Endothelial cell of umbilical vein (primary cell): ENCODE data around the gene HBA2. TPM values are rescaled to one million over a fixed set of nuclear protein-coding genes. Genes with fewer than 3 reads are reported as not detected.

Experiments
- BruUV-seq: library from RNA; stranded (reverse); fragments of 400-500 nt; replicated peaks from 2 replicates; lab custom pipeline; 2021; lab: Mats Ljungman, UMichigan
- CTCF ChIA-PET: fragments of 300-600, 350-600 bp; sonication (Branson Sonifier 250); formaldehyde crosslinking; loops from one replicate; lab custom pipeline; 2021; ENCODE audit warnings: antibody characterized with exemption, inconsistent platforms; lab: Charles Lee
- POLR2A ChIA-PET: fragments of 300-600, 350-600 bp; sonication (Branson Sonifier 250); formaldehyde crosslinking; loops from one replicate; lab custom pipeline; 2021; ENCODE audit warnings: antibody characterized with exemption, inconsistent platforms; lab: Charles Lee
- DNase-seq: peaks from one replicate; pipeline ENCODE4 v3.0.0-alpha.2; 2011; ENCODE audit warnings: low read depth, low spot score
- FAIRE-seq: peaks from 2 replicates; lab custom pipeline; 2011; peaks lifted over from hg19 to GRCh38; lab: Jason Lieb, UNC
- H2AFZ ChIP-seq: 2 replicates; pipeline ENCODE4 v1.6.0; 2012; ENCODE audit warnings: low read depth, low read length, control low read depth, inconsistent platforms
- H3K27ac ChIP-seq: 2 replicates; pipeline ENCODE4 v1.5.1; 2011; ENCODE audit warnings: low read depth, mild to moderate bottlenecking, control low read depth, low read length, moderate library complexity; ENCODE audit not compliant: insufficient read depth
- H3K27me3 ChIP-seq, 2 experiments: 2 replicates each; pipeline versions ENCODE4 v1.6.0 to v1.6.1; 2011; ENCODE audit warnings: low read length in 2 of 2, mixed read lengths in 1 of 2; ENCODE audit not compliant: control insufficient read depth in 2 of 2, insufficient read depth in 2 of 2
- H3K36me3 ChIP-seq, 2 experiments: 2 replicates in 1 of 2; 3 replicates in 1 of 2; pipeline ENCODE4 v1.5.1; 2011; ENCODE audit warnings: low read length in 2 of 2, mild to moderate bottlenecking in 1 of 2, moderate library complexity in 1 of 2; ENCODE audit not compliant: control insufficient read depth in 2 of 2, insufficient read depth in 2 of 2; ENCODE audit errors: extremely low read depth in 1 of 2
- H3K4me1 ChIP-seq: 3 replicates; pipeline ENCODE4 v1.5.1; 2011; ENCODE audit warnings: mild to moderate bottlenecking, low read length; ENCODE audit not compliant: control insufficient read depth, insufficient read depth; ENCODE audit errors: extremely low read depth
- H3K4me2 ChIP-seq: 2 replicates; pipeline ENCODE4 v1.6.1; 2011; ENCODE audit warnings: low read length, control low read depth, mixed read lengths; ENCODE audit not compliant: insufficient read depth
- H3K4me3 ChIP-seq, 3 experiments: fragments of 200-600 bp in 1 of 3; sonication (generic), shearing (Covaris generic) in 1 of 3; replicated peaks in 1 of 3; 2 replicates each; pipeline ENCODE4 v1.5.1; 2011 to 2016; ENCODE audit warnings: control low read depth in 3 of 3, low read length in 3 of 3, mild to moderate bottlenecking in 2 of 3, inconsistent platforms in 1 of 3, low read depth in 1 of 3, moderate library complexity in 1 of 3; ENCODE audit not compliant: insufficient read depth in 1 of 3
- H3K79me2 ChIP-seq: 2 replicates; pipeline ENCODE4 v1.6.0; 2012; ENCODE audit warnings: low read length, inconsistent platforms; ENCODE audit not compliant: control insufficient read depth, insufficient read depth
- H3K9ac ChIP-seq: replicated peaks from 2 replicates; pipeline ENCODE3; 2011; ENCODE audit warnings: low read length, control low read depth; ENCODE audit not compliant: insufficient read depth; ENCODE audit errors: extremely low read depth
- H3K9me1 ChIP-seq: replicated peaks from 3 replicates; pipeline ENCODE4 v1.6.0; 2011; ENCODE audit warnings: mild to moderate bottlenecking, low read length; ENCODE audit not compliant: control insufficient read depth, insufficient read depth; ENCODE audit errors: extremely low read depth
- H3K9me3 ChIP-seq: replicated peaks from 2 replicates; pipeline ENCODE4 v1.5.1; 2012; ENCODE audit warnings: low read length, inconsistent platforms; ENCODE audit not compliant: control insufficient read depth, insufficient read depth
- H4K20me1 ChIP-seq: replicated peaks from 2 replicates; pipeline ENCODE3; 2011; ENCODE audit warnings: mild to moderate bottlenecking, low read length; ENCODE audit not compliant: control insufficient read depth, insufficient read depth; ENCODE audit errors: extremely low read depth
- CTCF ChIP-seq, 2 donors: IDR thresholded peaks; 1 replicate in 1 of 2; 2 replicates in 1 of 2; pipeline ENCODE4 v1.5.1; 2011; ENCODE audit warnings: low read length in 2 of 2, mild to moderate bottlenecking in 2 of 2, moderate library complexity in 2 of 2, control low read depth in 1 of 2, inconsistent platforms in 1 of 2, low read depth in 1 of 2; ENCODE audit not compliant: insufficient read depth in 1 of 2; ENCODE audit errors: extremely low read depth in 1 of 2
- EZH2 ChIP-seq: IDR thresholded peaks from 2 replicates; pipeline ENCODE4 v1.6.1; 2012; ENCODE audit warnings: borderline replicate concordance, low read depth, mild to moderate bottlenecking, moderate library complexity, low read length, inconsistent platforms; ENCODE audit not compliant: severe bottlenecking
- FOS ChIP-seq: IDR thresholded peaks from 2 replicates; pipeline ENCODE4 v1.6.1; 2011; ENCODE audit warnings: mild to moderate bottlenecking, low read length, moderate library complexity, borderline replicate concordance; ENCODE audit not compliant: insufficient read depth
- GATA2 ChIP-seq: IDR thresholded peaks from 2 replicates; pipeline ENCODE4 v1.7.0; 2011; ENCODE audit warnings: low read depth, mild to moderate bottlenecking, moderate library complexity, mixed read lengths, low read length; ENCODE audit not compliant: insufficient read length, insufficient read depth
- JUN ChIP-seq: IDR thresholded peaks from 2 replicates; pipeline ENCODE4 v1.6.1; 2011; ENCODE audit warnings: borderline replicate concordance, low read depth; ENCODE audit not compliant: insufficient read length, insufficient read depth
- MYC ChIP-seq: IDR thresholded peaks from one replicate; pipeline ENCODE4 v1.6.1; 2011; ENCODE audit warnings: mild to moderate bottlenecking, low read depth, low read length
- POLR2A ChIP-seq: IDR thresholded peaks from 2 replicates; pipeline ENCODE4 v1.6.1; 2012; ENCODE audit warnings: low read depth, mild to moderate bottlenecking, control low read depth, low read length
- POLR2AphosphoS5 ChIP-seq: IDR thresholded peaks from 2 replicates; pipeline ENCODE4 v1.6.1; 2012; ENCODE audit warnings: low read depth, mild to moderate bottlenecking, control low read depth, low read length, moderate library complexity; ENCODE audit not compliant: insufficient read depth
- dilution Hi-C: fragments of 300-500 bp; cut with MboI; formaldehyde crosslinking; loops from one replicate; pipeline ENCODE4 v1.15.0; 2019; ENCODE audit warnings: low sequenced_read_pairs; ENCODE audit not compliant: extremely low pct_ligation_motif_present
- intact Hi-C: fragments of 100-400 bp; cut with micrococcal nuclease; formaldehyde crosslinking; loops from one replicate; pipeline ENCODE4 v1.10.0; 2022
- polyA plus RNA-seq, 4 experiments: library from polyadenylated mRNA; depleted of rRNA in 3 of 4; stranded (reverse) in 3 of 4; unstranded in 1 of 4; fragments of >200 nt; gene quantifications; 2 replicates each; pipeline versions ENCODE4 v1.2.1 to v1.2.3, GENCODE V29; 2011 to 2012; ENCODE audit warnings: missing spikeins in 1 of 4
- total RNA-seq: library from RNA; stranded (reverse); gene quantifications from 2 replicates; pipeline ENCODE4 v1.2.3, GENCODE V29; 2021
- TF ChIP-seq, protein P1 (sequence below): IDR thresholded peaks from 2 replicates; pipeline ENCODE4 v1.6.1; 2011; ENCODE audit not compliant: insufficient read depth, insufficient read length

The HBA2 gene
- total and polyA plus RNA-seq, 2 donors (not counting 3 experiments of a cell fraction or from before 2014, with no cell fraction given) = not detected

DNA sequence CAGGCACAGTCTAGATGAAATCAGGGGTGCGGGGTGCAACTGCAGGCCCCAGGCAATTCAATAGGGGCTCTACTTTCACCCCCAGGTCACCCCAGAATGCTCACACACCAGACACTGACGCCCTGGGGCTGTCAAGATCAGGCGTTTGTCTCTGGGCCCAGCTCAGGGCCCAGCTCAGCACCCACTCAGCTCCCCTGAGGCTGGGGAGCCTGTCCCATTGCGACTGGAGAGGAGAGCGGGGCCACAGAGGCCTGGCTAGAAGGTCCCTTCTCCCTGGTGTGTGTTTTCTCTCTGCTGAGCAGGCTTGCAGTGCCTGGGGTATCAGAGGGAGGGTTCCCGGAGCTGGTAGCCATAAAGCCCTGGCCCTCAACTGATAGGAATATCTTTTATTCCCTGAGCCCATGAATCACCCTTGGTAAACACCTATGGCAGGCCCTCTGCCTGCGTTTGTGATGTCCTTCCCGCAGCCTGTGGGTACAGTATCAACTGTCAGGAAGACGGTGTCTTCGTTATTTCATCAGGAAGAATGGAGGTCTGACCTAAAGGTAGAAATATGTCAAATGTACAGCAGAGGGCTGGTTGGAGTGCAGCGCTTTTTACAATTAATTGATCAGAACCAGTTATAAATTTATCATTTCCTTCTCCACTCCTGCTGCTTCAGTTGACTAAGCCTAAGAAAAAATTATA lies 5.4 kb downstream of the HBA2 start:
- DNase-seq (no peak), FAIRE-seq (no peak)
- dilution Hi-C loops (no loop called here), intact Hi-C loops (no loop called here)
- H3K4me1 ChIP-seq = peaks cover 5% of the 10 kb centered on the region
- no peak overlapping the region for H3K4me2 ChIP-seq
- no peak overlapping the region for H3K27ac ChIP-seq
- no peak overlapping the region for H3K9ac ChIP-seq
- H2AFZ ChIP-seq = no peak overlapping the region
- H3K4me3 ChIP-seq = no peak overlapping the region
- peaks cover 38 to 41% of the 10 kb centered on the region in 2 experiments for H3K27me3 ChIP-seq
- no peaks in the 10 kb centered on the region for H3K79me2 ChIP-seq
- no peaks in the 10 kb centered on the region for H3K9me1 ChIP-seq
- H3K36me3 ChIP-seq = no peaks in the 10 kb centered on the region
- ChIA-PET POLR2A (no interaction called here), CTCF (interaction anchor here (0.6 to 2.3 kb wide), 3 partner anchors 71 to 184 kb away, joined by 4 to 11 read pairs (median 4); no protein-coding TSS in a partner anchor)
- H3K9me3 ChIP-seq = no peaks in the 10 kb centered on the region
- BruUV-seq = no TSS peak
- H4K20me1 ChIP-seq = no peaks in the 10 kb centered on the region
- TF ChIP-seq CTCF (IDR thresholded peaks at IDR 0.05; ENCODE audit: extremely low read depth in 1 of 2, insufficient read depth in 1 of 2, low read depth in 1 of 2, low read length in 2 of 2) = no peak
- TF ChIP-seq JUN = no peak
- no peak for TF ChIP-seq MYC
- no peak for TF ChIP-seq POLR2AphosphoS5
- TF ChIP-seq, protein P1, sequence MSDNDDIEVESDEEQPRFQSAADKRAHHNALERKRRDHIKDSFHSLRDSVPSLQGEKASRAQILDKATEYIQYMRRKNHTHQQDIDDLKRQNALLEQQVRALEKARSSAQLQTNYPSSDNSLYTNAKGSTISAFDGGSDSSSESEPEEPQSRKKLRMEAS = no peak
- TF ChIP-seq FOS = no peak
- no peak for TF ChIP-seq GATA2
- TF ChIP-seq POLR2A = no peak
- TF ChIP-seq EZH2 = no peak
